Head of caudate nucleus (tissue), 42 donors: ENCODE results near the gene PALLD.
A peak's percentile ranks its signal among the peaks of the same experiment; 100 is the strongest.
"Not testable (repeated sequence)": the region's sequence is repeated elsewhere in the genome, so short reads cannot be mapped to it uniquely, and the experiment has no call there.

Experiments
- DNase-seq, 42 donors: peaks; one replicate each; pipeline versions ENCODE4 v3.0.0 to v3.0.0-alpha.2; 2020 to 2021; ENCODE audit warnings: mixed read lengths in 7 of 42
- intact Hi-C: fragments of 100-400 bp; cut with DNase I; formaldehyde crosslinking; loops from one replicate; pipeline ENCODE4 v1.15.0; 2022

Gene PALLD

GRCh38 chr4:168489616-168490015 is 7.2 kb upstream of the PALLD start:
- intact Hi-C loops, result no loop called here
- no peak for DNase-seq

- DNase-seq, result no peak
- intact Hi-C loops, result no loop called here
Measured at GRCh38 chr4:168490711-168491110, 6.1 kb upstream of the PALLD start.

- intact Hi-C loops, result no loop called here
- no peak for DNase-seq
Measured at GRCh38 chr4:168491563-168491962, 5.3 kb upstream of the PALLD start.

GRCh38 chr4:168498251-168498650 is 1.4 kb downstream of the PALLD start:
- no peak for DNase-seq
- intact Hi-C loops, result no loop called here

- intact Hi-C loops, result no loop called here
- no peak for DNase-seq
Measured at GRCh38 chr4:168499241-168499640, 2.4 kb downstream of the PALLD start.

- no peak for DNase-seq
- intact Hi-C loops, result no loop called here
Measured at GRCh38 chr4:168501407-168501806, 4.6 kb downstream of the PALLD start.

- no peak for DNase-seq
- intact Hi-C loops, result no loop called here
Measured at GRCh38 chr4:168502861-168503260, 6.0 kb downstream of the PALLD start.

GRCh38 chr4:168503652-168504362 is 7.0 kb downstream of the PALLD start:
- DNase-seq, result peak in 3 of 42 donors; percentile 9 to 19 (median 11)
- intact Hi-C loops, result no loop called here

GRCh38 chr4:168504526-168504925 is 7.7 kb downstream of the PALLD start:
- DNase-seq, result no peak
- intact Hi-C loops, result no loop called here

- intact Hi-C loops, result no loop called here
Measured at GRCh38 chr4:168506014-168506413, 9.2 kb downstream of the PALLD start.

GRCh38 chr4:168507178-168507815 is 10.4 kb downstream of the PALLD start:
- DNase-seq, result peak in 2 of 42 donors; percentile 6 to 7
- intact Hi-C loops, result no loop called here

More at GRCh38 chr4:168506014-168506413, 9.2 kb downstream of the PALLD start:
- no peak for DNase-seq

- DNase-seq, result no peak
- intact Hi-C loops, result no loop called here
Measured at GRCh38 chr4:168508683-168509082, 11.8 kb downstream of the PALLD start.

GRCh38 chr4:168509786-168510185 is 12.9 kb downstream of the PALLD start:
- intact Hi-C loops, result loop anchor here (10.0 kb wide), 1 partner anchor 415 kb away; no protein-coding TSS in a partner anchor
- DNase-seq, result no peak

GRCh38 chr4:168511780-168512489 is 15.1 kb downstream of the PALLD start:
- intact Hi-C loops, result loop anchor here (10.0 kb wide), 1 partner anchor 413 kb away; no protein-coding TSS in a partner anchor
- no peak for DNase-seq

GRCh38 chr4:168513826-168514225 is 17.0 kb downstream of the PALLD start:
- intact Hi-C loops, result loop anchor here (10.0 kb wide), 1 partner anchor 411 kb away; no protein-coding TSS in a partner anchor
- DNase-seq, result not testable (repeated sequence)

- intact Hi-C loops, result loop anchor here (10.0 kb wide), 1 partner anchor 410 kb away; no protein-coding TSS in a partner anchor
- no peak for DNase-seq
Measured at GRCh38 chr4:168514249-168514852, 17.5 kb downstream of the PALLD start.

- intact Hi-C loops, result loop anchor here (10.0 kb wide), 1 partner anchor 409 kb away; no protein-coding TSS in a partner anchor
- no peak for DNase-seq
Measured at GRCh38 chr4:168515222-168516011, 18.6 kb downstream of the PALLD start.

- intact Hi-C loops, result loop anchor here (10.0 kb wide), 1 partner anchor 408 kb away; no protein-coding TSS in a partner anchor
- DNase-seq, result no peak
Measured at GRCh38 chr4:168516841-168517240, 20.0 kb downstream of the PALLD start.
